Thoracic aorta (tissue), 2 donors: ENCODE results near the gene GOLGA2. TPM values are rescaled to one million over a fixed set of nuclear protein-coding genes. Genes with fewer than 3 reads are reported as not detected.

ENCODE experiments used
- ATAC-seq: fragments of 150-250 bp; one replicate; pipeline ENCODE4 v1.8.0; 2017; ENCODE audit warnings: low read depth; ENCODE audit not compliant: insufficient number of reproducible peaks, low FRiP score
- DNase-seq: peaks from one replicate; pipeline ENCODE4 v3.0.0-alpha.2; 2020; ENCODE audit warnings: low spot score
- H3K27ac ChIP-seq, 2 donors: fragments of 200-600 bp; sonication (generic); 1 replicate in 1 of 2; 2 replicates in 1 of 2; pipeline ENCODE4 v1.5.1; 2016; ENCODE audit warnings: mild to moderate bottlenecking in 2 of 2, moderate library complexity in 2 of 2
- H3K27me3 ChIP-seq: fragments of 200-600 bp; sonication (generic); replicated peaks from 2 replicates; pipeline ENCODE4 v1.6.0; 2016; ENCODE audit warnings: mild to moderate bottlenecking; ENCODE audit not compliant: insufficient read depth
- H3K36me3 ChIP-seq: fragments of 200-600 bp; sonication (generic); one replicate; pipeline ENCODE4 v1.5.1; 2016
- H3K4me1 ChIP-seq, 2 donors: fragments of 200-600 bp; sonication (generic); 1 replicate in 1 of 2; 2 replicates in 1 of 2; pipeline versions ENCODE4 v1.5.1 to v1.6.0; 2016; ENCODE audit warnings: low read depth in 2 of 2, mild to moderate bottlenecking in 1 of 2; ENCODE audit not compliant: control insufficient read depth in 1 of 2
- H3K4me3 ChIP-seq: fragments of 200-600 bp; sonication (generic); 2 replicates; pipeline ENCODE4 v1.5.1; 2016; ENCODE audit warnings: mild to moderate bottlenecking
- H3K9me3 ChIP-seq: fragments of 200-600 bp; sonication (generic); 2 replicates; pipeline ENCODE4 v1.5.1; 2016
- total RNA-seq, 2 donors: library from RNA; depleted of rRNA; stranded (reverse); fragments of >200 nt; gene quantifications; one replicate each; pipeline versions ENCODE4 v1.1.0 to v1.2.3, GENCODE V29; 2016
- TF ChIP-seq, protein P1 (sequence below): fragments of 200-600 bp; sonication (generic); IDR thresholded peaks from one replicate; pipeline ENCODE4 v1.5.1; 2019; ENCODE audit warnings: antibody characterized with exemption

The GOLGA2 gene
- total RNA-seq, 2 donors from 2014 or later = 115 to 141 TPM

- Histone ChIP-seq H3K4me1 (no peaks in the 10 kb centered on the region), H3K36me3 (peaks cover 15% of the 10 kb centered on the region), H3K9me3 (no peaks in the 10 kb centered on the region), H3K4me3 (no peak overlapping the region), H3K27ac (no peak overlapping the region), H3K27me3 (no peaks in the 10 kb centered on the region)
- DNase-seq = no peak
- ATAC-seq = no peak
- TF ChIP-seq, protein P1, sequence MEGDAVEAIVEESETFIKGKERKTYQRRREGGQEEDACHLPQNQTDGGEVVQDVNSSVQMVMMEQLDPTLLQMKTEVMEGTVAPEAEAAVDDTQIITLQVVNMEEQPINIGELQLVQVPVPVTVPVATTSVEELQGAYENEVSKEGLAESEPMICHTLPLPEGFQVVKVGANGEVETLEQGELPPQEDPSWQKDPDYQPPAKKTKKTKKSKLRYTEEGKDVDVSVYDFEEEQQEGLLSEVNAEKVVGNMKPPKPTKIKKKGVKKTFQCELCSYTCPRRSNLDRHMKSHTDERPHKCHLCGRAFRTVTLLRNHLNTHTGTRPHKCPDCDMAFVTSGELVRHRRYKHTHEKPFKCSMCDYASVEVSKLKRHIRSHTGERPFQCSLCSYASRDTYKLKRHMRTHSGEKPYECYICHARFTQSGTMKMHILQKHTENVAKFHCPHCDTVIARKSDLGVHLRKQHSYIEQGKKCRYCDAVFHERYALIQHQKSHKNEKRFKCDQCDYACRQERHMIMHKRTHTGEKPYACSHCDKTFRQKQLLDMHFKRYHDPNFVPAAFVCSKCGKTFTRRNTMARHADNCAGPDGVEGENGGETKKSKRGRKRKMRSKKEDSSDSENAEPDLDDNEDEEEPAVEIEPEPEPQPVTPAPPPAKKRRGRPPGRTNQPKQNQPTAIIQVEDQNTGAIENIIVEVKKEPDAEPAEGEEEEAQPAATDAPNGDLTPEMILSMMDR = no peak
Measured at GRCh38 chr9:128288273-128289004, 12.6 kb upstream of the GOLGA2 start.

DNA sequence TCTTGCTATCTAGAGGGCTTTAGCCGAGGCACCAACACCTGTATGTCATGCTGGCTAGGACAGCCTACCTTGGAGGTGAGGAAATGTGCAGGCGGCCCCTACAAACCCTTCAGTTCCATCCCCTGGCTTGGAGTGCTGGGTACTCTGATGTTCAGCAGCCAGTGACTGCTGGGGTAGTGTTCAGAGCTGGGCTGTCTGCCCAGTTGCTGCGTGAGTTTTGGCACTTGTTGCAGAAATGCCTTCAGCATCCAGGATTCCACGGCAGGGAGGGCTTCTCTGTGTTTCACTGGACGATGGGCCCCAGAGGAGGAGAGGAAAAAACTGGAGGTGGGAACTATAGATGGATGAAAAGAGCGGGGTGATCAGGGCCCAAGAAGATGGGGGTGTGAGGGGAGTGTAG, 10.6 kb upstream of the GOLGA2 start:
- DNase-seq (no peak), ATAC-seq (no peak)
- H3K36me3 ChIP-seq = peaks cover 15% of the 10 kb centered on the region
- no peak overlapping the region for H3K27ac ChIP-seq
- TF ChIP-seq, protein P1 = no peak
- H3K4me1 ChIP-seq = no peaks in the 10 kb centered on the region
- H3K4me3 ChIP-seq = no peak overlapping the region
- H3K27me3 ChIP-seq = no peaks in the 10 kb centered on the region
- H3K9me3 ChIP-seq = no peaks in the 10 kb centered on the region

DNA sequence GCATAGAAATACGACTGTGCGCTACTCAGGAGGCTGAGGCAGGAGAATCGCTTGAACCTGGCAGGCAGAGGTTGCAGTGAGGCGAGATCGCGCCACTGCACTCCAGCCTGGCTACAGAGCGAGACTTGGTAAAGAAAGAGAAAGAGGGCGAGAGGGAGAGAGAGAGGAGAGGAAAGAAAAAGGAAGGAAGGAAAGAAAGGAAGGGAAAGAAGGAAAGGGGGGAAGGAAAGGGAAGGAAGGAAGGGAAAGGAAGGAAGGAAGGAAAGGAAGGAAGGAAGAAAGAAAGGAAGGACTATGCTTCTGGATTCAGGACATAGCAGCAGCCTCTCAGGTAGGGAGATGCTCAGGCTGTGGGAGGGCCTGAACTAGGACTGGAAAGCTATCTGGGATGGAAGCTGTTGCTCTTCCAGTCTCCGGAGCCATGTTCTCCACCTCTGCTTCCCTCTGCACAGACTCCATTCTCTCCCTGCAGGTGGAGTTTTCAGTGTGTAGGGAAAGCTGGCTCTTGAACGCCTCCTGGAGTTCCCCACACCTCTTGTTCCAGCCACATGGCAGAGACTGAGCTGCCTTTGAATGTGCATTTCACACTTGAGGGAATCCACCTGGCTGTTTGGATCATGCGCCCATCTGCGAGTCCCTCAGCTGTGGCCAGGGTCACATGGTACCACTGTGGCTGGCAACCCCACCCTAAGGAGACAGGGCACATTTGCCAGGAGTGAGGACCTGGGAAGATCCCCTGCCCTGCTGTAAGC, 9.4 kb upstream of the GOLGA2 start:
- DNase-seq (no peak), ATAC-seq (no peak)
- H3K27me3 ChIP-seq = no peaks in the 10 kb centered on the region

DNA sequence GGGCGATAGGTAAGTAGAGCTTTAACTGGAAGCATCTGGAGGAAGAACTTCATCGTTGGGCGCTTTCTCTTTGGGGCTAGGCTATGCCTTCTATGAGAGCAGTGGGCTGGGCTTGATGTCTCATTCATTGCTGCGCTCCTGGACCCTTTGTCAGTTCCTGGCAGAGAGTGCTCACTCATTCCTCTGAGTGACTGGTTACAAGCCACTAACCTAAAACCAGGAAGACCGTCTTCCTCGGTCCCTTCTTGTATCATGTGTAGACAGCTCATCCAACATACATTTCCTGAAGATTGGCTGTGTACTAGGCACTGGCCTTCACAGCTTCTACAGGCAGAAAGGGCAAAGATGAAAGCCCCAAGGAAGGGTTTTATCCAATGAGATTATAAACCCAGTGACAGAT, 6.7 kb upstream of the GOLGA2 start:
- no peak overlapping the region for H3K27ac ChIP-seq

More for the DNA sequence above, 9.4 kb upstream of the GOLGA2 start:
- Histone ChIP-seq H3K27ac (no peak overlapping the region), H3K36me3 (peaks cover 15% of the 10 kb centered on the region), H3K9me3 (no peaks in the 10 kb centered on the region), H3K4me1 (no peaks in the 10 kb centered on the region), H3K4me3 (no peak overlapping the region)
- TF ChIP-seq, protein P1 = no peak

More for the DNA sequence above, 6.7 kb upstream of the GOLGA2 start:
- Histone ChIP-seq H3K9me3 (no peaks in the 10 kb centered on the region), H3K27me3 (no peaks in the 10 kb centered on the region), H3K4me3 (no peak overlapping the region), H3K4me1 (peaks cover 0 to under 1% of the 10 kb centered on the region in 2 donors), H3K36me3 (peaks cover 8% of the 10 kb centered on the region)
- TF ChIP-seq, protein P1 = no peak
- DNase-seq = no peak
- ATAC-seq = no peak
